ENCODE results near the gene TTLL10. TPM values are rescaled to one million over a fixed set of nuclear protein-coding genes. Genes with fewer than 3 reads are reported as not detected.
"Not testable (repeated sequence)": the region's sequence is repeated elsewhere in the genome, so short reads cannot be mapped to it uniquely, and the experiment has no call there.

TTLL10 gene
- total and polyA plus RNA-seq, 2 of the 4 experiments (the other 2 are of a cell fraction), result not detected

DNA sequence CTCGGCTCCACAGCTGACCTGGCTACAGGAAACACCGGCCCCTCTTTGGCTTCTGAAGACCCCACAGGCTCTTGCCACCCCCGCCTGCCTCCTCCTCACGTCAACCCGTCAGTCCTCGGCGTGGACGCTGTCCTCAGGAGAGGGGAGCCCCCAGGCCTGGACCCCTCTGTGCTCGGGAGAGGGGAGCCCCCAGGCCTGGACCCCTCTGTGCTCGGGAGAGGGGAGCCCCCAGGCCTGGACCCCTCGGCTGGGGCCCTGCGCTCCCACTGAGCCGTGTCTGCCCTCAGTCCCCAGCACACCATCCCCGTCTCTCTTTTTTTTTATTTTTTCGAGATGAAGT is 31.8 kb upstream of the TTLL10 start:
- Histone ChIP-seq H3K18ac (ENCODE audit: low read depth, low read length) (no peak overlapping the region), H2AK5ac (ENCODE audit: low read depth, low read length) (no peak overlapping the region), H3K4ac (ENCODE audit: low read depth, low read length) (no peak overlapping the region), H3K4me3 (ENCODE audit: insufficient read depth, low read depth, low read length) (no peak overlapping the region), H3K27me3 (ENCODE audit: control insufficient read depth, insufficient read depth, low read length) (peaks cover 20% of the 10 kb centered on the region), H3K9ac (ENCODE audit: low read depth, low read length) (no peak overlapping the region), H3K79me1 (ENCODE audit: low read depth in 1 of 2, low read length in 2 of 2) (no peaks in the 10 kb centered on the region), H3K56ac (ENCODE audit: extremely low read depth, insufficient read depth, low read length) (no peak overlapping the region), H3K36me3 (ENCODE audit: control insufficient read depth, insufficient read depth, low read length) (no peaks in the 10 kb centered on the region), H2BK20ac (ENCODE audit: low read depth, low read length) (no peak overlapping the region), H2AFZ (replicated peaks; ENCODE audit: low read length, poor library complexity) (no peak overlapping the region), H3K27ac (ENCODE audit: insufficient read depth, low read length) (no peak overlapping the region), H2BK120ac (ENCODE audit: low read depth, low read length) (no peak overlapping the region), H3K14ac (replicated peaks; ENCODE audit: low read depth, low read length) (no peak overlapping the region), H2AK9ac (replicated peaks; ENCODE audit: low read depth, low read length, poor library complexity) (no peak overlapping the region), H3K9me1 (ENCODE audit: insufficient read depth, low read length) (no peaks in the 10 kb centered on the region), H2BK15ac (ENCODE audit: low read depth, low read length) (no peak overlapping the region), H2BK5ac (ENCODE audit: low read depth, low read length, poor library complexity, severe bottlenecking) (no peak overlapping the region), H3K9me3 (ENCODE audit: control insufficient read depth, insufficient read depth, low read length) (no peaks in the 10 kb centered on the region), H3K23ac (ENCODE audit: low read depth, low read length) (no peak overlapping the region), H3K4me1 (ENCODE audit: control insufficient read depth, insufficient read depth, low read length) (no peaks in the 10 kb centered on the region), H4K91ac (ENCODE audit: insufficient read depth, low read depth, low read length) (no peak overlapping the region), H4K5ac (ENCODE audit: low read depth, low read length) (no peak overlapping the region), H4K8ac (ENCODE audit: low read depth in 2 of 2, low read length in 2 of 2) (no peak overlapping the region), H4K20me1 (ENCODE audit: insufficient read depth, low read length) (no peaks in the 10 kb centered on the region), H3K4me2 (ENCODE audit: low read depth, low read length) (no peak overlapping the region)
- no peak for TF ChIP-seq POLR2A (IDR thresholded peaks at IDR 0.05; ENCODE audit: low read depth, low read length)
- no peak for TF ChIP-seq CEBPB (IDR thresholded peaks at IDR 0.05; ENCODE audit: low read depth, low read length)
- TF ChIP-seq, protein P1, sequence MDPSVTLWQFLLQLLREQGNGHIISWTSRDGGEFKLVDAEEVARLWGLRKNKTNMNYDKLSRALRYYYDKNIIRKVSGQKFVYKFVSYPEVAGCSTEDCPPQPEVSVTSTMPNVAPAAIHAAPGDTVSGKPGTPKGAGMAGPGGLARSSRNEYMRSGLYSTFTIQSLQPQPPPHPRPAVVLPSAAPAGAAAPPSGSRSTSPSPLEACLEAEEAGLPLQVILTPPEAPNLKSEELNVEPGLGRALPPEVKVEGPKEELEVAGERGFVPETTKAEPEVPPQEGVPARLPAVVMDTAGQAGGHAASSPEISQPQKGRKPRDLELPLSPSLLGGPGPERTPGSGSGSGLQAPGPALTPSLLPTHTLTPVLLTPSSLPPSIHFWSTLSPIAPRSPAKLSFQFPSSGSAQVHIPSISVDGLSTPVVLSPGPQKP (IDR thresholded peaks at IDR 0.05; ENCODE audit: borderline replicate concordance, low read depth, low read length), result no peak
- TF ChIP-seq MAZ (IDR thresholded peaks at IDR 0.05; ENCODE audit: borderline replicate concordance, low read depth, low read length), result no peak
- TF ChIP-seq, protein P2, sequence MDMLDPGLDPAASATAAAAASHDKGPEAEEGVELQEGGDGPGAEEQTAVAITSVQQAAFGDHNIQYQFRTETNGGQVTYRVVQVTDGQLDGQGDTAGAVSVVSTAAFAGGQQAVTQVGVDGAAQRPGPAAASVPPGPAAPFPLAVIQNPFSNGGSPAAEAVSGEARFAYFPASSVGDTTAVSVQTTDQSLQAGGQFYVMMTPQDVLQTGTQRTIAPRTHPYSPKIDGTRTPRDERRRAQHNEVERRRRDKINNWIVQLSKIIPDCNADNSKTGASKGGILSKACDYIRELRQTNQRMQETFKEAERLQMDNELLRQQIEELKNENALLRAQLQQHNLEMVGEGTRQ (IDR thresholded peaks at IDR 0.05; ENCODE audit: low read depth, low read length), result no peak
- TF ChIP-seq MAFK (IDR thresholded peaks at IDR 0.05; ENCODE audit: low read depth, low read length), result no peak
- ChIA-PET CTCF (no interaction called here), POLR2A (ENCODE audit: unreplicated experiment) (no interaction called here)
- in situ Hi-C loops (cut with MboI; ENCODE audit: low sequenced_read_pairs), result no loop called here
- 20% methylated on average over 1 of the region's 15 CpGs; no CpG with 5 or more reads in 1 of the 2 experiments for WGBS, 2 experiments (ENCODE audit: extremely low coverage in 2 of 2, insufficient read length in 1 of 2)
- intact Hi-C loops (cut with micrococcal nuclease), result no loop called here
- DNase-seq (no peak), ATAC-seq (ENCODE audit: low read depth) (no peak)
- dilution Hi-C loops (cut with HindIII; ENCODE audit: low sequenced_read_pairs, unreplicated experiment), result no loop called here
- BruUV-seq (replicated peaks), result no TSS peak

- H2AK5ac ChIP-seq (ENCODE audit: low read depth, low read length); H3K36me3 ChIP-seq (ENCODE audit: control insufficient read depth, insufficient read depth, low read length); H2BK15ac ChIP-seq (ENCODE audit: low read depth, low read length); H3K14ac ChIP-seq (replicated peaks; ENCODE audit: low read depth, low read length); H3K4me3 ChIP-seq (ENCODE audit: insufficient read depth, low read depth, low read length); ATAC-seq (ENCODE audit: low read depth); H3K27ac ChIP-seq (ENCODE audit: insufficient read depth, low read length); H3K56ac ChIP-seq (ENCODE audit: extremely low read depth, insufficient read depth, low read length); H3K4me2 ChIP-seq (ENCODE audit: low read depth, low read length); POLR2A ChIA-PET (ENCODE audit: unreplicated experiment); DNase-seq; H2BK20ac ChIP-seq (ENCODE audit: low read depth, low read length); H2BK120ac ChIP-seq (ENCODE audit: low read depth, low read length); H3K9me1 ChIP-seq (ENCODE audit: insufficient read depth, low read length); H4K8ac ChIP-seq (ENCODE audit: low read depth in 2 of 2, low read length in 2 of 2); in situ Hi-C loops (cut with MboI; ENCODE audit: low sequenced_read_pairs); H3K79me1 ChIP-seq (ENCODE audit: low read depth in 1 of 2, low read length in 2 of 2); H4K20me1 ChIP-seq (ENCODE audit: insufficient read depth, low read length); H3K9ac ChIP-seq (ENCODE audit: low read depth, low read length); H3K23ac ChIP-seq (ENCODE audit: low read depth, low read length); intact Hi-C loops (cut with micrococcal nuclease); H3K4me1 ChIP-seq (ENCODE audit: control insufficient read depth, insufficient read depth, low read length); H3K9me3 ChIP-seq (ENCODE audit: control insufficient read depth, insufficient read depth, low read length); H3K4ac ChIP-seq (ENCODE audit: low read depth, low read length); H4K91ac ChIP-seq (ENCODE audit: insufficient read depth, low read depth, low read length); BruUV-seq (replicated peaks); dilution Hi-C loops (cut with HindIII; ENCODE audit: low sequenced_read_pairs, unreplicated experiment); H3K18ac ChIP-seq (ENCODE audit: low read depth, low read length); CTCF ChIA-PET; H2AFZ ChIP-seq (replicated peaks; ENCODE audit: low read length, poor library complexity); H4K5ac ChIP-seq (ENCODE audit: low read depth, low read length); H2BK5ac ChIP-seq (ENCODE audit: low read depth, low read length, poor library complexity, severe bottlenecking): not testable (repeated sequence)
- Histone ChIP-seq H3K27me3 (ENCODE audit: control insufficient read depth, insufficient read depth, low read length) (peaks cover 18% of the 10 kb centered on the region), H2AK9ac (replicated peaks; ENCODE audit: low read depth, low read length, poor library complexity) (peak overlapping the region; percentile 16)
- 45% methylated on average over 9 of the region's 15 CpGs; no CpG with 5 or more reads in 1 of the 2 experiments for WGBS, 2 experiments (ENCODE audit: extremely low coverage in 2 of 2, insufficient read length in 1 of 2)
These were observed 31.3 kb upstream of the TTLL10 start for GRCh38 chr1:1142352-1142751.
